HK-2 (cell line): ENCODE data around the gene JPH3.
A peak's percentile ranks its signal among the peaks of the same experiment; 100 is the strongest.

Experiments
- DNase-seq: peaks from one replicate; pipeline ENCODE4 v3.0.0-alpha.2; 2018; ENCODE audit not compliant: unreplicated experiment

The JPH3 gene

GRCh38 chr16:87626905-87627304 is 24.6 kb downstream of the JPH3 start:
- no peak for DNase-seq

DNA sequence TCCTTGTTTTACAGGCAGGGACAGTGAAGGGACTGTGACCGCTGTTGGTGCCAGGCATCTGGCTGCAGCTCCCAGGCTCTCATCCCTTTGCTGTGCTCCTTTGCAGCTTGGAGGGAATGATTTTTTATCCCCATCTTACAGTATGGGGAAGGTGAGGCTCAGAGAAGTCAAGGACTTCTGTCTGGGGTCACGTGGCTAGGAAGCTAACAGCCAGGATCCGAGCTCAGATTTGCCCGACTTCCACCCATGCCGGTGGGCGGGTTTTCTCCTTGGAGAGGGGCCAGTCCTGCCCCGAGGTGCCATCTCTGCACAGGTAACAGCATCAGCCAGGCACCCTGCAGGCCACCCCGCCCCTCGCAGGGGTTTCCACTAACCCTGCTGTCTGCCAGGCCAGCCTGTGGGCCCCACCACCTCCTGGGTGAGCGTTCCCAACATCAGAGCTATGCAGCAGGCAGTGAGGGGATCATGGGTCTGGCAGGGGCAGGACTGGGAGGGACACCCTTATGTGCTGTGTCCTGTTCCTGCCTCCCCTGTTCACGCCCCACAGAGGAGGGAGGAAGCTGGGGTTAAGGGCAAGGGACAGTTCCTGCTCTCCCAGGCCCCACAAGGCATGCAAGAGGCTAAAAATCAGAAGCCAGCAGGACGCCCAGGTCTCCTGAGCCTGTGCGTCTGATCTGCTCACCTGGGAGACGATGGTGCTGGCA is 25.4 kb downstream of the JPH3 start:
- DNase-seq: no peak

DNA sequence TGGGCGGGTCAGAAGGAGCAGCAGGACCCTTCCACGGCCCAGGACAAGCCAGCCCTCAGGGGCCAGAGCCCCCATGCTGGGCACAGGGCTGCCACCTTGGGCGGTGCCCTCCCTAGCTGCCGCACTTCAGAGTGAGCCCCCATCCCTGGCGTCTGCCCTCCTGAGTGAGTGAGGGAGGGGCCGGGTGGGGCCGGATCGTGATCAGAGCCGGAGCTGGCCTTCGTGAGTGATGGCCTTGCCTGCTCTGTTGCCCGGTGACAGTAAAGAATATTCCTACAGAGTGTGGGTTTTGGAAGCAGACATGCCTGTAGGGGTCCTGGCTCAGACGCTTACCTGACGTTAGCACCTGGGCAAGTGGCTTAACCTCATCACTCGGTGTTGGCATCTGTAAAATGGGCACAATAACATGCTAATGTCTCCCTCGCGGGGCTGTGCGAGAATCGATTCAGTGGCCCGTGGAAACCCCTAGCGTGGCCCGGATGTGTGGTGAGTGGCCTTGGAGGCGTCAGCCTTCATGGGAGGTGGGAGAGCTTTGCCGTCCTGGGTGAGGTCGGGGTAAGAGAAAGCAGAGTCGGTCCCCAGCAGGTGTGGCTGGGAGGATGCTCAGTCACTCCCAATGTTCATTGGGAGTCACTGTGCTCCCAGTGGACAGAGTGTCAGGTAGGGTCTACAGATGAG is 26.1 kb downstream of the JPH3 start:
- no peak for DNase-seq

DNA sequence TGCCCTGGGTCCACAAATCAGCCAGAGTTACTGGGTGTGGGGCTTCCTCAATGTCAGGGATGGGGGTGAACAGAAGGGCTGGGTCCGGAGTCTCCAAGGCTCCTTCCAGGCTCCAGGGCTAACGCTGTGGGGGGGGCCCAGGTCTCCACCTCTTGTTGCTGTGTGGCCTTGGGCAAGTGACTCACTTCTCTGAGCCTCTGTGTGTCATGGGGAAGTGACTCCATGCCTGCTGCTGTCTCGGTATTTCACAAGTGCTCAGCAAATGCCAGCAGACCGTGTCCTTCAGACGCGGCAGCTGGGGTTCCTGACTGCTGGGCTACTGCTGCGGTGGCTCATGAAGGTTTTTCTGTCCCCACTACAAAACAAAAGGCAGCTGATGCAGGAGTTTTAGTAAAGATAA is 26.6 kb downstream of the JPH3 start:
- DNase-seq: peak; percentile 80

DNA sequence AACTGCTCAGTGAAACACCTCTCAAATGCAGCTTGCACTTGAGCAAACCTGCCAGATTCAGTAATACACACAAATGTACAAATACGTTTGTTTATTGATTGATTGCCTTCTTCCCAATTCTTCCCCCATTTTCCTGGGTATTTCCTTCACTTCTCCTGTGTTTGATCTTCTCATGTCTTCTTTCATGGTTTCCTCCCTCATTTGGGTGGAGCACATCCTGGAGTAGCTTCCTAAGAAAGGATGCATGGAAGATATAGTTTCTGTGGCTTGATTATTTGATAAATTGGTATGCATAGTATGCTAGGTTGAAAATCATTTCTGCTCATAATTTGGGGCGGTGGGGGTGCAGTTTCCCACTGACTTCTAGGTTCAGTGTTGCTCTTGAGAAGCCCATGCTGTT is 28.8 kb downstream of the JPH3 start:
- no peak for DNase-seq

DNA sequence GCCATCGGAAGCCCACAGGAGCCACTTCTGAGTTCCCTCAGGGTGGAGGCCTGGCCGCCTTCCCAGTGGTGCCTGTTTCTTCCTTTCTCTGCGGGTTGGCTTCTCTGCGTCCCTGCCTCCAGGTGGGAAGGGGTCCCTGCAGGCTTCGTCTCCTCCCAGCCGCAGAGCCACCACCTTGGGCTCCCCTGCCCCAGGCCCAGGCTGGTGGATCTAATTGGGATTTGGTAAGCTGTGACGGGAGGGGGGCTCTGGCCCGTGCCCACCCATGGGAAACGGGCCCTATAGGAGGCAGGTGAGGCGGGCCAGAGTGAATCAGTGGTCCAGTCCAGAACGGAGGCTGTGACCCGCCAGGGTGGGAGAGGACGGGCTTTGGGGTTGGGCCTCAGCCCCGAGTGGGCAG is 32.1 kb downstream of the JPH3 start:
- DNase-seq: no peak

DNA sequence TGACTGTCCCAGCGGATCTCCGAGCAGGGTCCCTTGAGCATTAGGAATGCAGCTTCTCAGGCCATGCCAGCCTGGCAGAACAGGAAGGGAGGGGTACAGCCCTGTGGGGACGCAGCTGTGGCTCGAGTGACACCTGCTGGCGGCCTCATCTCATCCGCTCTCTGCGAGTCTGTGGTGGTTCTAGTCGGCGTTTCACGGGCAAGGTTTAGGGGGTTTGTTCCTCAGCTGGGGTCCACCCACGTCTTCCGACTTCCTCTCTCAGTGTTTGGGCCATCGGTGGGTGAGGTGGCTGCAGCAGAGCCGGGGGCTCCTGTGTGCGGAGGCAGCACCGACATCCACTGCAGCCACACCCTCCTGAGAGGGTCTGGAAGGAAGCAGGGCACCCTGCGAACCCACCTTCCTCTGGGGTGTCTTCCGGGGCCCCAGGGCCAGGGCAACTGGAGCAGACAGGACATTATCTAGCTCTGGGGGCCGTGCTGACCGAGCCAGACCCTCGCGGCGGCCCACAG is 33.3 kb downstream of the JPH3 start:
- DNase-seq: peak; percentile 58

GRCh38 chr16:87636050-87636684 is 33.9 kb downstream of the JPH3 start:
- peak; percentile 84 for DNase-seq

DNA sequence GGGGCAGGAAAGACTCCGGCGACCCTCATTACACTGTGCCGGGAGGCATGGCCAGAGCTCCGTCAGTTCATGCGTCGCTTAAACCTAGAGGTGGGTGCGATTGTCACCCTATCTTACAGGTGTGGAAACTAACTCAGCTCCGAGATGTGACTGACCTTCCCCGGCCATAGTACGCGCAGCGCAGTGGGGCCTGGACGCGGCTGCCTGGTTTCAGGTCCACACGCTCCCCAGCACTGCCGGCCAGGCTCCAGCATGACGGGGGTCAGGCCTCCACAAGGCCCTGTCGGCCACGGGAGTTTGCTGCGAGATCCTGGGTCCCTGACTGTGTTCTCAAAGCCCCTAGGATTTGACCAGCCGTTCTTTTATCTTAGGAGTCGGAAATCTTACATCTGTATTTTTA is 34.4 kb downstream of the JPH3 start:
- DNase-seq: no peak

DNA sequence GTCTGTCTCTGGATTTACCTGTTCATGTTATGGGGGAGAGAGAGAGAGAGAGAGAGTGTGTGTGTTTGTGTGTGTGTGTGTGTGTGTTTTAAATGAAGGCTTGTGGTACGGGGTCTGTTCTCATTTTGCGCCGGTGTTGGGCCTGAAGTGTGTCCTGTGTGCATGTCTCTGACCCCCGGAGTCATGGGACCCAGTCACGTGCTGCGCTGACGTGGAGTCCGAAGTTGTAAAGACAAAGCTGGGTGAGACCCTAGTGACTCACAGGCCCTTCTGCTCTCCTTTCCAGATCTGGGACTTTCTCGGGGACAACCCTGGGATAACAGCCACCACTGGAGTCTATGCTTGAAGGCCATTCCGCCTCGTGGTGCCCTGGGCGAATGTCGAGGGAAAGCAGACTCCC is 35.0 kb downstream of the JPH3 start:
- DNase-seq: no peak

DNA sequence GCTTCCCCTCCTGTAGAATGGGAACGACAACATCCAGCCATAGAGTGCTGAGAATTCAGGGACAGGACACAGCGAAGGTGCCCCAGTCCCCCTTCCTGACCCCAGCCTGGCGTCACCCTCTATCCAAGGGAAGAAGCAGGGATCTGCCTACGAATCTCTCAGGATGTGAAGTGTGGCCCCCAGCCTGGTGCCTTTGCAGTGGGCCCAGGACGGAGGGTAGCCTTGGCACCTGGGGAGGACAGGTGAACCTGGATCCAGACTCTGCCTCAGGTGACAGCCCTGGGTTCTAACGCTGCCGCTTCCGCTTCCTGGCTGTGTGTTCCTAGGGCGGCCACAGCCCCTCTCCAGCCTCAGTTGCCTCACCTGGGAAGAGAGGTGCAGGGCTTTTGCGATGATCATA is 36.4 kb downstream of the JPH3 start:
- no peak for DNase-seq

GRCh38 chr16:87641721-87642120 is 39.4 kb downstream of the JPH3 start:
- DNase-seq: no peak

DNA sequence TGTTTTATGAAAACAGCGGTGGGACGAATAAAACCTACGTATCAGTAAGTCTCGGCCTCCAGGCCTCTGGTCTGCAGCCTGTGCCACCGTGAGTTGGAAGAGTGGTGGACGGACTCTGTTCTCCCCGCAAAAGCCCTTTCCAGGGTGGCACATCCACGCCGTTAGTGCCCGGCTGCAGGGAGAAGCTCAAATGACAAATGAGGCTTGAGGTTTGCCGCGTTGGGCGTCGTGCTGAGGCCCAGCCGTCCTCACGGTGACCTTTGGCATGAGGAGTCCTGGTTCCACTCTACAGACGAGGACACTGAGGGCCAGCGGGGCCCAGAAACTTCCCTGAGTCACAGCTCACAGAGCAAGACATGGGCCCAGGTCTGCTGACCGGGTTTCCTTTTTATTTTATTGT is 40.2 kb downstream of the JPH3 start:
- DNase-seq: no peak

GRCh38 chr16:87644186-87644585 is 41.9 kb downstream of the JPH3 start:
- DNase-seq: no peak

GRCh38 chr16:87644596-87644995 is 42.3 kb downstream of the JPH3 start:
- no peak for DNase-seq

DNA sequence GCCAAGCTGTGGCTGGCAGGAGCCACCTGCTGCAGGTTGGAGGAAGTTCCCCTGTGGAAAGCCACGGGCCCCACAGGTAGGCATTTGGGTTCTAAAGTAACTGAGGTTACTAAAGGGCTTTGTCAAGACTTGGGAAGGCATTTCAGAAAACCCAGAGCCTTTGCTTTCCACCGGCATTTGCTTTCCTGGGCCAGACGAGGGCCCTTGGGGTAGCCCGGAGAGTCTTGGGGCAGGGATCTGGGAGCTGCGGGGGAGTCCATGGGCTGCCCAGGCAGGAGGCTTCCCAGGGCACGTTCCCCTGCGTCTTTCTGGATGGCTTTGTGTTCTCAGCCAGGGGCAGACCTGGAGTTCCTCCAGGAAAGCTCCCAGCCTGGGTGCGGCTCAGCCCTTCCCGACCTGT is 43.5 kb downstream of the JPH3 start:
- DNase-seq: no peak

DNA sequence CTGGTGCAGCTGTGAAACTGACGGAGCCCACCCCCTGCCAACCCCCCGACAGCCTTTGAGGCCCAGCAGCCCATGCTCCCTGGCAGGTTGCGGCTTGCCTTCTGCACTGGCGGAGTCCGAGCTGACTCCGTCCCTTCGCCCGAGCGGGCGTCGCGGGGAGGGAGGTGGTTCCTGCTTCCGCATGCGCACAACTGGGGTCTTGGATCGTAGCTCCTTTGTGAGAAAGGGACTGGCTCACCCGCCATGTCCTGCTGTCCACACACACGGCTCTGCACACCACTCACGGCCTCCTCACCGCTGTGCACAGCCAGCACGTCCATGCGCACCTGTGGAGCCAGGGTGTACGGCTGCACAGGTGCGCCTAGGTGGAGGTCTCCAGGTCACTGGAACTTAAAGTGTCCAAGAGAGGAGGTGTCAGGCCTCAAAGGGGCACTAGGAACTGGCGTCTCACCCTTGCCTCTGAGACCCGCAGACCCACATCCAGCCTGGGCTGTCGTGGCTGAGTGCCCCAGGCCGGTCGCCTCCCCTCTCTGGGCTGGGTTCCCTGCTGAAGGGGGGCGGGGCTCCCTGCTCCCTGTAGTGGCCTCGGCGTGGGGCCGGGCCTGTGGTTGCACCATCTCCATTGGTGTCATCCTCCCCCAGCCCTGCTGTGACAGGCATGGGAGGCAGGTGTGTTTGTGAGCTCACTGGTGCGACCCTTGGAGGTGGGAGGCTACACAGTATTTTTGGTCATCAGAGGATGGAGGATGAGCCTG is 45.3 kb downstream of the JPH3 start:
- no peak for DNase-seq

DNA sequence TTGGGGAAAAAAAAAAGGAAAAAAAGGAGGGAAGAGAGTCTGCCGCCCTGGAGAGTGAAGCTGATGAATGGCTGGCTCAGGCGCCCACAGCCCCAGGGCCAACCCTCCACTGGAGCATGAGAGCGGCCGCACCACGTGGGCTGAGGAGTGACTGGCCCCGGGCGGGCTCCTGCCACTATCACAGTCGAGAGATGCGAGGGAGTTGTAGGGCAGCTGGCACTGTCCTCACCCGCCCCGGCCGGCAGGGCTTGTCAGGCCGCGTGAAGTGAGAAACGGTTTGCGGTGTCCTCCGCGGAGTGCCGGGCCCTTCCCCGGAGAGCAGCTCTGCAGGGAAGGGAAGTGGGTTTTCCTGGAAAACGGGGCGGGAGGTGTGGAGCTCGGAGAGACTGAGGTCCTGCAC is 45.9 kb downstream of the JPH3 start:
- peak; percentile 49 for DNase-seq

DNA sequence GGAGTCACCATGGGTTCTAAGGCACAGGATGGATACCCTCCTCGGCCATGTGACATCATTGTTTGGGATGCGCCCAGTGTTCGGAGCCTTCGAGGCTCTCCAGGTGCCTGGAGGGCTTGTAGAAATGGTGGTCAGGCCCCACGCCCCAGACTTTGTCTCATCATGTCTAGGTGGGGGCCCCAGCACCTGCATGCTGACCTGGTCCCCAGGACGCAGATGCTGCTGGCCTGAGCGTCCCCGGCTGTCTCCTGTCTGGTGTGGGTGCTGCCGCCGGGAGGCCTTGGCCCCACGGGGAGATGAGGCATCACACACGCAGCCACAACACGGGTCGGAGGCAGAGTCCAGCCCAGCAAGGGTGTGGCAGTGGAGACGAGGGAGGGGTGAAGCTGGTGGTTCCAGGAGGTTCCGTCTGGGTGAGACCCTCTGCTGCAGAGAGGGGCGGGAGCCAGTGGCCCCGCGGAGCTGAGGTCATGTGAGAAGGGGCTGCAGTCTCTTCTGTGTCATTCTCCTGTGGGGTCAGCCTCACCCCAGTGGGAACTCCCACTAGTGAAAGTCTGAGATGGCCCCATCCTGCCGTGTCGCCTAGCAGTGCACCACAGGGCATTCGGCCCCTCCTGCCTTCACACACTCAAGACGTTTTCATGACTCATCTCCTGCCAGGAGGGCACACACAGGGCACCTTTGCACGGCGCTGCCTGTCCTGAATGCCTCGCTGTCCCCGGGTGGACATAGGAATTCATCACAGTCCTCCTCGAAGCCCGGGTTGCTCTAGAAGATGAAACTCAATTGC is 46.6 kb downstream of the JPH3 start:
- no peak for DNase-seq

DNA sequence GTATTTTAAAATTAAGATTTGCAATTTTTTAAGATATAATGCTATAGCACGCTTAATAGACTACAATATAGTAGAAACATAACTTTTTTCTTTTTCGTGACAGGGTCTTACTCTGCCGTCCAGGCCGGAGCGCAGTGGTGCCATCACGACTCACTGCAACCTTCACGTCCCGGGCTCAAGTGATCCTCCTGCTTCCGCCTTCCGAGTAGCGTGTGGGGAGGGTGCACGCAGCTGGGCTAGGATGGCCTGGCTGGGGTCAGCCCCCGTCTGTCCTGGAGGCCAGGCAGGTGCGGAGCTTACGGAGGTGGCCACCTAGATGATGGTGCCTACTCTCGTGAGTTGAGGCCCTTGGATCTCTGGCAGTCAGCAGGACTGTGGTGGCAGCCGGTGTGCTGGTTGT is 50.1 kb downstream of the JPH3 start:
- no peak for DNase-seq

- no peak for DNase-seq
Measured at GRCh38 chr16:87652799-87653198, 50.5 kb downstream of the JPH3 start.

DNA sequence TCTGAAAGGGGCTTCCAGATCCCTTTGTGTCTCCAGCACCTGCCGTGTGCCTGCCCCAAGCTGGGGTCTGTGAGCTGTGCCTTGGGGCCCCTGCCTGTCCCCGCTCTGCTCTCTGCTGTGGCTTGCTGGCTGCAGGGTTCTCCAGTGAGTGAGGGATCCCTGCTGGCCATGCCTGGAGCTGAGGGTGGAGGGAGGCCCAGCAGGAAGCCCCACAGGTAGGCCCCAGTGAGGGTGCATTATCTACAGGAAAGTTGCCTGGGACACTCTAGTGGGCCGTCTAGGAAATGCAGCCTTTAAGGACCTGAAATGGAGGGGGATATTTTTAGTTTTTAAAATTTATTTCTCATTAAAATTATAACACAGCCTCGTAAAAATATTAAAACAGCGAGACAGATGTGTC is 50.9 kb downstream of the JPH3 start:
- no peak for DNase-seq
